Naive thymus-derived CD8-positive, alpha-beta T cell (primary cell): ENCODE data around the gene PDZD2. TPM values are rescaled to one million over a fixed set of nuclear protein-coding genes. Genes with fewer than 3 reads are reported as not detected.
A peak's percentile ranks its signal among the peaks of the same experiment; 100 is the strongest.
"Not testable (repeated sequence)": the region's sequence is repeated elsewhere in the genome, so short reads cannot be mapped to it uniquely, and the experiment has no call there.

ENCODE experiments used
- ATAC-seq, 2 donors: fragments of 150-1000 bp; cut with Tn5 transposase in 1 of 2; sonication (Bioruptor Pico), chemical (Tn5 transposase) in 1 of 2; 1 replicate in 1 of 2; 2 replicates in 1 of 2; pipeline ENCODE4 v1.10.0; 2021; ENCODE audit warnings: mild to moderate bottlenecking in 2 of 2, moderate library complexity in 2 of 2
- POLR2A ChIA-PET: fragments of 350-600 bp; sonication (Branson Sonifier 250); formaldehyde crosslinking; loops from one replicate; lab custom pipeline; 2021; ENCODE audit warnings: antibody characterized with exemption; lab: Charles Lee
- DNase-seq, 10 donors: peaks; one replicate each; pipeline versions ENCODE4 v3.0.0 to v3.0.0-alpha.2; 2020 to 2022
- H3K27ac Mint-ChIP-seq, 10 donors: one replicate each; pipeline ENCODE4 v1.8.0; 2020 to 2022; ENCODE audit warnings: mild to moderate bottlenecking in 10 of 10, mixed read lengths in 10 of 10, moderate library complexity in 4 of 10, inconsistent platforms in 1 of 10
- H3K27me3 Mint-ChIP-seq, 5 donors: one replicate each; pipeline ENCODE4 v1.8.0; 2021 to 2022; ENCODE audit warnings: mixed read lengths in 5 of 5
- H3K36me3 Mint-ChIP-seq, 3 donors: one replicate each; pipeline ENCODE4 v1.8.0; 2020 to 2022; ENCODE audit warnings: mixed read lengths in 3 of 3, mild to moderate bottlenecking in 2 of 3, inconsistent platforms in 1 of 3
- H3K4me1 Mint-ChIP-seq, 4 donors: one replicate each; pipeline ENCODE4 v1.8.0; 2021 to 2022; ENCODE audit warnings: mixed read lengths in 4 of 4
- H3K4me3 Mint-ChIP-seq, 10 donors: one replicate each; pipeline ENCODE4 v1.8.0; 2020 to 2022; ENCODE audit warnings: mild to moderate bottlenecking in 10 of 10, mixed read lengths in 10 of 10, moderate library complexity in 6 of 10, inconsistent platforms in 1 of 10
- H3K9me3 Mint-ChIP-seq, 9 donors: one replicate each; pipeline ENCODE4 v1.8.0; 2020 to 2022; ENCODE audit warnings: mixed read lengths in 9 of 9, mild to moderate bottlenecking in 3 of 9, inconsistent platforms in 1 of 9, moderate library complexity in 1 of 9
- polyA plus RNA-seq, 3 donors: library from polyadenylated mRNA; unstranded; fragments of 300-500 nt; fragmentation: Illumina TruSeq; gene quantifications; one replicate each; pipeline ENCODE4 v1.2.3, GENCODE V29; 2021
- total RNA-seq, 8 experiments: library from RNA in 2 of 8; stranded (reverse) in 2 of 8; gene quantifications; one replicate each; pipeline ENCODE4 v1.2.3 and lab custom pipeline; 2021 to 2026

Gene PDZD2
- total and polyA plus RNA-seq, 5 experiments from 2014 or later = 0.73 to 1.7 (median 1.3) TPM; not detected in 1

DNA sequence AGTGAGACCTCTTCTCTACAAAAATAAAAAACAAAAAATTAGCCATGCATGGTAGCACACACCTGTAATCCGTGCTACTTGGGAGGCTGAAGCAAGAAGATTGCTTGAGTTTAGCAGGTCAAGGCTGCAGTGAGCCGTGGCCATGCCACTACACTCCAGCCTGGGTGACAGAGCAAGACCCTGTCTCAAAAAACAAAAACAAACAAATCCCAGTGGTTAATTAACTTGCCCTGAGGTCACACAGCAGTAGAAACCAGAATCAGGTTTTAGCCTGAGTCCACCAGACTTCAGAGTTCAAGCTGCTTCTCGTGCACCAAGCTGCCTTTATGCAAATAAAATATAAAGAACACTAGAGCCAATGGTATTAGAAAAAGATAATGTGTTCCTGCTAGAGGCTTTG, 365.5 kb downstream of the PDZD2 start:
- Mint-ChIP-seq H3K27ac (no peak overlapping the region), H3K36me3 (peaks cover 0 to 3% (median 0%) of the 10 kb centered on the region in 3 donors), H3K4me3 (no peak overlapping the region), H3K4me1 (peaks cover 0 to 8% (median 0%) of the 10 kb centered on the region in 4 donors), H3K27me3 (no peaks in the 10 kb centered on the region), H3K9me3 (no peaks in the 10 kb centered on the region)
- no peak for DNase-seq
- POLR2A ChIA-PET = no interaction called here
- ATAC-seq = no peak

DNA sequence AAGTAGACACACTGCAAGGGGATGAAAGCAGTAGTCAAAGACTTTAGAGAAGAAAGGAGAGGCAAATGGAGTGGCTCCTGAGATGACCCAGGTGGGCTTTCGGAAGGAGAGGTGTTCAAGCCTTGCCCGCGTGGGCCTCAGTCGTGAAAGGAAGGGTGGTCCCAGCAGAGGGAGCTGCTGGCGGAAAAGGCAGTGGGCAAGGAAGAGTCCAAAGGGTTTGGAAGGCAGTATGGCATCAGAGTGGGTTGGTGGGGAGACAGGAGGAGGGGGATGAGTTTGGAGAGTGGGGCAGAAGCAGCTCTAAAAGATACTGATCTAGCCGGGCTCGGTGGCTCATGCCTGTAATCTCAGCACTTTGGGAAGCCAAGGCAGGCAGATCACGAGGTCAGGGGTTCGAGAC, 369.8 kb downstream of the PDZD2 start:
- Mint-ChIP-seq H3K9me3 (no peaks in the 10 kb centered on the region), H3K27me3 (no peaks in the 10 kb centered on the region), H3K4me1 (peaks cover 0 to 2% (median 0%) of the 10 kb centered on the region in 4 donors), H3K27ac (peak overlapping the region in 1 of 10 donors; percentile 48), H3K36me3 (peaks cover 0 to 2% (median 0%) of the 10 kb centered on the region in 3 donors), H3K4me3 (no peak overlapping the region)
- DNase-seq = no peak
- POLR2A ChIA-PET = interaction anchor here (0.5 kb wide), 1 partner anchor 20 kb away, joined by 4 read pairs; no protein-coding TSS in a partner anchor
- no peak for ATAC-seq

DNA sequence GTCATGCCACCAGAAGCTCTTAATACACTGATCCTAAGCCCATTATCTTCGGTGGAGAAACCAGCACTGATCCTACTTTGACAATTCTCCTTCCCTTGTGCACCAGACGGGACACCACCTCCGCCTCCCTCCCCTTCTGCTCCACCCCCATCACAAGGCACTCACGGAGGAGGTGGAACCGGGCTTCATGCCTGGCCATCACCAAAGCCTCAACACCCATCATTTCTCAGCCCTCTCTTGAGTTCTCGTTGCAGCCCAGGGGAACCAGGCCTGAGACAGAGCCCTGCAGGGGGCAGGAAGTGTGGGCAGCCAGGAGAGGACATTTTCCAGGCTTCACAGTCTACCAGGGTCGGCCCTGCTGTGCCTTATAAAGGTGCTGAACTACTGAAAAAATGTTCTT, 374.7 kb downstream of the PDZD2 start:
- H3K27ac Mint-ChIP-seq = no peak overlapping the region

DNA sequence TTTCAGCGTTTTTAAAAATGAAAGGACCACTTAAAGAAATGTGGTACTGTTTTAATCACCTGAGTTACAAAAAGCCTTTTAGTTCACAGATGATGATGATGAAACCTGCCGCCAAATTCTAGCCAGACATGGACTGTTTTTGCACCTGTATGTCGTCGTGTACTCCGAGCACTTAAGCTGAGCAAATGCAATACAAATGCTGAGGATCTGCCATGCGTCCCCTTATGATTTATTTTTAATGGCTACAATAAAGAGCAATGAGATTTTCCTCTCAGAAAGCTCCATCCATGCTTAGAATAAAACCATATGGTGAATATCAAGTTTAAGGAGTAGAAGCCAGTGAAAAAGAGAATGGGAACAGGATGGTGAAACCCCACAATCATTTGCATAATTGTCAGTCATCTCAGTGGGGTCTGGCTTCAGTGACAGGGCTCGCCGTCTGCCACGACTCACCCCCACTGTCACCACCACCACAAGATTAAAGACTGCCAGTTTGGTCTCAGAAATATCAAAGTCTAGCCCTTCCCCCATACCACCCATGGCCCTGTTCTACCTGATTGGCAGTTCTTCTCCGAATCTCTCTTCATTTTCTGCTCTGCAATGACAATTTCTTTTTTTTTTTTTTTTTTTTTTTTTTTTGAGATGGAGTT, 375.3 kb downstream of the PDZD2 start:
- Mint-ChIP-seq H3K27ac (peak overlapping the region in 3 of 10 donors; percentile 1 to 46 (median 19)), H3K4me1 (peaks cover 9 to 25% (median 12%) of the 10 kb centered on the region in 4 donors), H3K4me3 (no peak overlapping the region), H3K9me3 (no peaks in the 10 kb centered on the region), H3K27me3 (no peaks in the 10 kb centered on the region), H3K36me3 (no peaks in the 10 kb centered on the region)
- ATAC-seq (no peak), DNase-seq (no peak)
- POLR2A ChIA-PET = no interaction called here

More for the DNA sequence above, 374.7 kb downstream of the PDZD2 start:
- POLR2A ChIA-PET = no interaction called here
- ATAC-seq (no peak), DNase-seq (no peak)
- H3K4me3 Mint-ChIP-seq = no peak overlapping the region
- peaks cover 9 to 22% (median 11%) of the 10 kb centered on the region in 4 donors for H3K4me1 Mint-ChIP-seq
- H3K36me3 Mint-ChIP-seq = no peaks in the 10 kb centered on the region
- H3K27me3 Mint-ChIP-seq = no peaks in the 10 kb centered on the region
- no peaks in the 10 kb centered on the region for H3K9me3 Mint-ChIP-seq

DNA sequence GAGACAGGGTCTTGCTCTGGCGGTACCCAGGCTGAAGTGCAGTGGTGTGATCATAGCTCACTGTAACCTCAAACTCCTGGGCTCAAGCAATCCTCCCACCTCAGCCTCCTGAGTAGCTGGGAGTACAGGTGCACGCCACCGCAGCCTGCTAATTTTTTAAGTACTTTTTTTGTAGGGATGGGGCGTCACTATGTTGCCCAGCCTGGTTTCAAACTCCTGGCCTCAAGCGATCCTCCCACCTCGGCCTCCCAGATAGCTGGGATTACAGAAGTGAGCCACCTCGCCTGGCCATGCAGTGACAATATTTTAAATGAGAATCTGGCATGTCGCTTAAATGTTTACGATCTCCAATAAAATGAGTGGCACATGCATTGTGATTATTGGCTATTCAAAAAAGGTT, 376.3 kb downstream of the PDZD2 start:
- ATAC-seq, H3K27ac Mint-ChIP-seq, H3K9me3 Mint-ChIP-seq, H3K27me3 Mint-ChIP-seq, POLR2A ChIA-PET, H3K4me3 Mint-ChIP-seq, DNase-seq, H3K36me3 Mint-ChIP-seq: not testable (repeated sequence)
- peaks cover 9 to 33% (median 16%) of the 10 kb centered on the region in 4 donors for H3K4me1 Mint-ChIP-seq

DNA sequence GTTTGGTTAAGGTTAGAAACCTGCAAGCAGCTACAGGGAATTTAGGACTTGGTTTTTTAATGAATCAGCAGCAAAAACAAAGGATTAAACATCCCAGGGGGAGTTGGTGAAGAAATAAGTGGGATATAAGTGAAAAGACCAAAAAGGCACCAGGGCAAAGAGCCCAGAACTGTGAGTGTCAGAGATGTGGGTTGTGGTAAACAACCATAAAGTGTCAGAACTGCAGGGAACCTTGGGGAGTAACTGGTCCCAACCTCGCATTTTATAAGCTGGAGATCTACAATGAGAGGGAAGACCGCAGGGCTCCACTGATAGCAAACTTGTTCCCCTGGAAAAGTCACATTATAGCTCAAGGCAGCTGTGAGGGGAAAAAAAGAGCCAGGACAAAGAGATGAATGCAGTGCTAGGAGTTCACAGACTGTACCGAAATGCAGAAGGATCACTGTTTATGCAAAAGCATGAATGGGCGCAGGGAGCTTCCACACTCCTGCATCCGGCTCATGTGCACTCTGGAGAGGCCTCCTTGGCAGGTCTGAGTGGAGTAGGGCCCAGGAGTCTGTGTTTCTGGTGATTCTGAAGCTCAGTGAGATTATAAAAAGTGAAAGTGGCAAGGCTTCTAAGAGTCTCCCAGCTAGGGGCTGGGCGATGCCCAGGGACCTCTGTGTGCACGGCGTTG, 378.9 kb downstream of the PDZD2 start:
- H3K9me3 Mint-ChIP-seq = no peaks in the 10 kb centered on the region
- DNase-seq (peak in 1 of 10 donors; percentile 4), ATAC-seq (peak; percentile 42 to 56)
- peak overlapping the region; percentile 8 to 78 (median 71) for H3K4me3 Mint-ChIP-seq
- peak overlapping the region; percentile 17 to 90 (median 73) for H3K27ac Mint-ChIP-seq
- H3K27me3 Mint-ChIP-seq = no peaks in the 10 kb centered on the region
- POLR2A ChIA-PET = interaction anchor here (0.6 to 1.1 kb wide), 5 partner anchors 8 to 164 kb away, joined by 3 to 6 read pairs (median 4); no protein-coding TSS in a partner anchor
- H3K4me1 Mint-ChIP-seq = peaks cover 9 to 40% (median 18%) of the 10 kb centered on the region in 4 donors
- no peaks in the 10 kb centered on the region for H3K36me3 Mint-ChIP-seq

DNA sequence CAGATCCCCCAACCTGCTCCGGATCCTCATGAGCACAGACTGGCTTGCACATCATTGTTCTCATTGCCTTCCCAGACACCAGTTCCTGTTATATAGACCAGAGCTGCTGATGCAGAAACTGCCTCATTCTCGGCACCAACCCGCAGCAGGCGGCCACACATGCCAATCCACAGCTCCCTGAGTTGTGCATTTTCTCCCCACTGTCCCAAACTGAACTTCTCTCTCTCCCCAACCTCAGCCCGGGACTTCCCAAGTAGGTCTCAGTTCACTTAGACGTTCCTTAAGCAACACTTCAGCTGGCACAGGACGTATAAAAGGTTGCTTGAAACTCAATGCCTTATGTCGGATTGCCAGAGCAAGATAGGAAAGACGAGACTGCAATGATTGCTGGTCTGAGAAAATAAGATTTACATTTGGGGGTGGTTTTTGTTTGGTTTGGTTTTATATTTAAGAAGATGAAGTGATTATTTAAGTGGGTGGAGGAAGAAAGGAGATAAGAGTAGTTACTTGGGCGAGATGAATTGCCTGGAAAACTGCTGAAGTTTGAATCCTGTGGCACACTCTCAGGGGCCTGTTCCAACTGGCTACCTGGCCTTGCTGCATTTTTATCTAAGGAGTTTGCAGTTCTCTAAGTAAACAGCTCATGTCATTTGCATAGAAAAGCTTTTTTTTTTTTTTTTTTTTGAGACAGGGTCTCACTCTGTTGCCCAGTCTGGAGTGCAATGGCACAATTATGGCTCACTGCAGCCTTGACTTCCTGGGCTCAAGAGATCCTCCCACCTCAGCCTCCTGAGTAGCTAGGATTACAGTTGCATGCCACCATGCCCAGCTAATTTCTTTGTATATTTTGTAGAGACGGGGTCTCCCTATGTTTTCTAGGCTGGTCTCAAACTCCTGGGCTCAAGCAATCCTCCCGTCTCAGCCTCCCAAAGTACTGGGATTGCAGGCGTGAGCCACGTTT, 379.8 kb downstream of the PDZD2 start:
- H3K4me3 Mint-ChIP-seq = peak overlapping the region in 8 of 10 donors; percentile 8 to 78 (median 71)
- no peaks in the 10 kb centered on the region for H3K27me3 Mint-ChIP-seq
- DNase-seq (peak in 1 of 10 donors; percentile 8), ATAC-seq (peak; percentile 28 to 33)
- H3K27ac Mint-ChIP-seq = peak overlapping the region; percentile 27 to 90 (median 78)
- peaks cover 9 to 38% (median 20%) of the 10 kb centered on the region in 4 donors for H3K4me1 Mint-ChIP-seq
- POLR2A ChIA-PET = interaction anchor here (0.6 to 1.1 kb wide), 5 partner anchors 9 to 164 kb away, joined by 3 to 6 read pairs (median 4); no protein-coding TSS in a partner anchor
- no peaks in the 10 kb centered on the region for H3K36me3 Mint-ChIP-seq
- peaks cover 0 to 1% (median 0%) of the 10 kb centered on the region in 9 donors for H3K9me3 Mint-ChIP-seq

DNA sequence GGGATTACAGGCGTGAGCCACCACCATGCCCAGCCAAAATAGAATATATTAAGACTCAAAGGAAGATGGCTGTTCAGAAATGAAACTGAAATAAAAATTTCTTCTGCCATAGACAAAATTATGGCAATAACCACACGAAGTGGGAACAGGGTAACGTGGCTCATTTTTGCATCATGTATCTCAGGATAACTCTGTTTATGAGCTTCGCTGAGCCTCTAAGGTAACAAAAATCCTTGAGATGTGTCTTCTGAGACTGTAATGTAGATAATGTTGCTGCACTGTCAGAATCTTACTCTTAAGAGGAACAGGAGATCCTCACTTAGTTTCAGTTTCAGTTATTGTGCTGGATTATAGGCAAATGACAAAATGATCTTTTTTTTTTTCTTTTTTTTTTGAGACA, 381.3 kb downstream of the PDZD2 start:
- POLR2A ChIA-PET = interaction anchor here (0.7 kb wide), 2 partner anchors 55 to 102 kb away, joined by 3 read pairs; no protein-coding TSS in a partner anchor
- DNase-seq (peak in 2 of 10 donors; percentile 19 to 59), ATAC-seq (peak; percentile 52 to 71)
- Mint-ChIP-seq H3K9me3 (peaks cover 0 to 1% (median 0%) of the 10 kb centered on the region in 9 donors), H3K27me3 (no peaks in the 10 kb centered on the region), H3K4me3 (peak overlapping the region; percentile 46 to 84 (median 75)), H3K4me1 (peaks cover 9 to 34% (median 20%) of the 10 kb centered on the region in 4 donors), H3K36me3 (no peaks in the 10 kb centered on the region), H3K27ac (peak overlapping the region; percentile 70 to 96 (median 90))

DNA sequence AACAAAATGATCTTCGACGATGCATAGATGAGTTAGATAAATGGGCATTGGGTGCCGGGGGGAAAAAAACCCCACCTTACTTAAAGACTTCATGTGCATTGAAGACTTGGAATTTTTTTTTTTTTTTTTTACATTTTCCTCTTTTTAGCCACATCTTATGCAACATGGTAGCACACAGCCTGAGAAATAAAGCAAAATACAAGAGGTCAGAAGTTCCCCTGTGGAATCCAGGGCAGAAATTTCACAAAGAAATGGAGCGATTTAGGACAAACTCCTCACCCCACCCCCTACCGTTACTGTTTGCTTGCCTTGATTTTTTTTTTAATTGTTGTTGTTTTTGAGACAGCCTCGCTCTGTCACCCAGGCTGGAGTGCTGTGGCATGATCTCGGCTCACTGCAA, 382.0 kb downstream of the PDZD2 start:
- ATAC-seq (no peak), DNase-seq (no peak)
- peaks cover 0 to 1% (median 0%) of the 10 kb centered on the region in 9 donors for H3K9me3 Mint-ChIP-seq
- POLR2A ChIA-PET = interaction anchor here (0.7 kb wide), 1 partner anchor 103 kb away, joined by 3 read pairs; no protein-coding TSS in a partner anchor
- no peaks in the 10 kb centered on the region for H3K27me3 Mint-ChIP-seq
- H3K4me3 Mint-ChIP-seq = peak overlapping the region; percentile 46 to 84 (median 75)
- H3K27ac Mint-ChIP-seq = peak overlapping the region; percentile 70 to 96 (median 90)
- peaks cover 9 to 34% (median 20%) of the 10 kb centered on the region in 4 donors for H3K4me1 Mint-ChIP-seq
- no peaks in the 10 kb centered on the region for H3K36me3 Mint-ChIP-seq

DNA sequence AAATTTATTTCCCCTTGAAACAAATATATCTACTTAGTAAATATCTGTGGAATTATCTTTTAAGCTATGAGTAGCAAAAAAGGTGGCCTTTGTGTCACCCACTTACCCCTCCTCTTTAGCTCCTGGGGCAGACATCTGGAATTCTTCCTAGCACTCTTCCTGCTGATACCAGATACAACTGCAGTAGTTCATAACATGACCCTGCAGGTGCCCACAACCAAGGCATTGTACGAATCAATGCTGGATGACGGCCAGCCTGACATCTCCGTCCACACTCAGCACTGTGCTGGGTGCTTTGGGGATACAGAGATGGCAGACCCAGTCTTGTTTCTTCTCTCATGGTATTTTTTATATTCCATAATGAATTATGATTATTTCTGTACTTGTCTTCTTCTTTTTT, 382.8 kb downstream of the PDZD2 start:
- DNase-seq (no peak), ATAC-seq (no peak)
- POLR2A ChIA-PET = interaction anchor here (0.7 kb wide), 1 partner anchor 12 kb away, joined by 3 read pairs; no protein-coding TSS in a partner anchor
- no peaks in the 10 kb centered on the region for H3K27me3 Mint-ChIP-seq
- peak overlapping the region in 5 of 10 donors; percentile 3 to 83 (median 32) for H3K4me3 Mint-ChIP-seq
- H3K9me3 Mint-ChIP-seq = peaks cover 0 to 1% (median 0%) of the 10 kb centered on the region in 9 donors
- H3K36me3 Mint-ChIP-seq = no peaks in the 10 kb centered on the region
- H3K27ac Mint-ChIP-seq = peak overlapping the region in 2 of 10 donors; percentile 43 to 66
- peaks cover 9 to 34% (median 20%) of the 10 kb centered on the region in 4 donors for H3K4me1 Mint-ChIP-seq

DNA sequence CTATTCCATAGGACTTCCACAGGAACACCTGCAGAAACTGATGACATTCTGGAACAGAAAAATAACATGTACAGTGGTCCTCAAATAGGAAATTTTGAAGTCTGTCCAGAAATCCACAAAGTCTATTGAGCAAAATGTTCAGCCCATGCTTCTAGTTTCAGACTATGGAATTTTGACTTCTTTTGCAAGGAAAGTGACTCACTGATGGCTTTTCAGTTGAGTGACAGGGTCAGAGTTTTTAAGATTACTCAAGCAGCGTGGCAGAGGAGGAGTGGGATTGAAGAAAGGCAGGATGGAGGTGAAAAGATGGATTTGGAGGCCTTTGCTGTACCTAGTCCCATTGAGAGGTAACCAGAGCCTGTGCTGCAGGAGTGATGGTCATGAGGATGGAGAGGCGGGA, 383.7 kb downstream of the PDZD2 start:
- no peak for ATAC-seq
- POLR2A ChIA-PET = no interaction called here
- Mint-ChIP-seq H3K27me3 (no peaks in the 10 kb centered on the region), H3K9me3 (peaks cover 0 to 1% (median 0%) of the 10 kb centered on the region in 9 donors), H3K4me3 (no peak overlapping the region), H3K4me1 (peaks cover 5 to 30% (median 17%) of the 10 kb centered on the region in 4 donors), H3K36me3 (no peaks in the 10 kb centered on the region), H3K27ac (peak overlapping the region in 1 of 10 donors; percentile 46)
- DNase-seq = no peak

DNA sequence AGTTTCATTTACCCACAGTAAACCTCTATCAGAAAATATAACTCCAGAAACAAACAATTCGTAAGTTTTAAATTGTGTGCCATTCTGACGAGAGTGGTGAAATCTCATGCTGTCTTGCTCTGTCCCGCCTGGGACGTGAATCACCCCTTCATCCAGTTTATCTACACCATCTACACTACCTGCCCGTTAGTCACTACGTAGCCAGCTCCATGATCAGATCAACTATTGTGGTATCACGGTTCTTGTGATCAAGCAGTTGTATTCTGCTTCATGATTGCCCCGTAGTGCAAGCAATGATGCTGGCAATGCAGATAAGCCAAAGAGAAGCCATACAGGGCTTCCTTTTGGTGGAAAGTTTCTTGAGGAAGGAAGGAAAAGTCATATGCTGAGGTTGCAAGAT, 384.9 kb downstream of the PDZD2 start:
- ATAC-seq (no peak), DNase-seq (no peak)
- Mint-ChIP-seq H3K27ac (peak overlapping the region in 1 of 10 donors; percentile 55), H3K4me3 (no peak overlapping the region), H3K27me3 (no peaks in the 10 kb centered on the region), H3K9me3 (peaks cover 0 to 1% (median 0%) of the 10 kb centered on the region in 9 donors), H3K36me3 (no peaks in the 10 kb centered on the region), H3K4me1 (peaks cover 0 to 19% (median 8%) of the 10 kb centered on the region in 4 donors)
- POLR2A ChIA-PET = no interaction called here
